Measurements from ENCODE around the gene PRKAB1.
A peak's percentile ranks its signal among the peaks of the same experiment; 100 is the strongest.
"Not testable (repeated sequence)": the region's sequence is repeated elsewhere in the genome, so short reads cannot be mapped to it uniquely, and the experiment has no call there.

The PRKAB1 gene

DNA sequence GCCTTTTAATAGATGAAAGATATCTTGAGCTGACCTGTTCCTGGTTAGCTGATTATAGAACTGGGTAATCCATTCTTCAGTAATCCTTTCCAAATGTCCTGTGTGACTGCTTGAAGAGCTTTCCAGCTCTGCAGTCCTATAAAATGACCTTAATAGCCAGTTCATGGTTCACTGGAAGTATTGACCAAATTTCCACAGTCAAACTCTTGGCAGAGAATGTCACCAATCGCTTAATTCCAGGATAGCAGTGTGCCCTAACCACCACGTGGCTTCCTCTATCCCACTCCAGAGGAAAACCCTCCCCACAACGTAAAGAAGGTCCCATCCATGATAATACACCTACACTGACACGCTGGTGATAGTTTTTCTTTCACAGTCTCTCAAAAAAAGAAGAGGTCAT, 17.4 kb downstream of the PRKAB1 start:
- DNase-seq: no peak

DNA sequence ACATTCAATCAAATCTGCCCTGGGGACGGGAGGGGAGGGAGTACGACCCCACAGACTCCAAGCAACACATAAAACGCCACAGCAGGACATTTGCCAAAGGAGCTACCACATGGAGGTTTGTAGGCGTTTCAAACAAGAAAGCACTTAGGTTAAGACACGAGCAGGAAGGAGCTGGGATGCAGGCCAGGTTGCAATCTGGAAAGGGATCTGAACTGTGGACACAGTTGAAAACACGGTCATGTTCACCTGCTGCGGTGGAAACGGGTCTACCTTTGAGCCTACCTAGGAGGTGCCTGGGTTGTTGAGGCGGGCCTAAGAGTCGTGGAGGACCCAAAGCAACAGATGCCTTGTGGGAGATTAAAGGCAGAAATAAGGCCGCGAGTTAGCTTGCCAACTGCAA, 18.4 kb downstream of the PRKAB1 start:
- DNase-seq: no peak

GRCh38 chr12:119686776-119687175, 18.8 kb downstream of the PRKAB1 start:
- no peak for DNase-seq

DNA sequence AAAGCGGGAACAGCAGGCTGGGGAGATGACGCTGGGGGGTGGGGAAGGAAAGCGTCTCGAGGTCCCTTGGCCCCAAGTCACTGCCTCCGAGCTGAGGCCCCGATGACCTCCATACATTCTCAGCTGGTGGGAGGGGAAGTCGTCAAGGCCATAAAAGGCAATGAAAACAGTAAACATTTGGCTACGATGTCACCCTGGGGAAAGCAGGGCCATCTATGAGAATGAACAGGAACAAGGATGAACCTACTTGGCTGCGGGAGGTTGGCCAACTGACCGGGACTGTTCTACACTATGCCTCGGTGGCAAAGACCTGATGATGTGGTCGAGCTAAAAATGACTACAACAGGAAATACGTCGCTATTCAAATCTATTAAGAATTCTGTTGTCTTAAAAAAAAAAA, 19.5 kb downstream of the PRKAB1 start:
- no peak for DNase-seq

- no peak for DNase-seq
Measured at GRCh38 chr12:119687879-119688278, 19.9 kb downstream of the PRKAB1 start.

- DNase-seq: no peak
Measured at GRCh38 chr12:119689935-119690500, 22.1 kb downstream of the PRKAB1 start.

- no peak for DNase-seq
Measured at GRCh38 chr12:119691202-119691810, 23.4 kb downstream of the PRKAB1 start.

- peak; percentile 75 for DNase-seq
Measured at GRCh38 chr12:119692410-119692809, 24.5 kb downstream of the PRKAB1 start.

DNA sequence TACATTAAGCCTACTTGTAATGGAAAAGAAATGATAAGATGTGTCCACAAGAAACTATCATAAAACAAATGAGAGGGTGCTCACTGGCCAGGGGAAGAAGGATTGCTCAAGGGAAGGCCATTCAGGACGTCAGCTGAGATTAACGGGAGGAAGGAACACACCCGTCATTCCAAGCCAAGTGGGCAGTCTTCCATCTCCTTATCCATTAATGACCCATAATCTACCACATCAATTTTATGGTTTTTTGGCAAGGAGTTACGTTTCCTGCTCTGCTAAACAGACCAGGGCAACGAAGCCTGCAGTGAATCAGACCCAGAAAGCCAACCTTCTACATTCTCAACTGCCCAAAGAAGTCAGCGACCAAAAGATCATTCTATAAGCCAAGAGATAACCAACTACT, 25.1 kb downstream of the PRKAB1 start:
- no peak for DNase-seq

GRCh38 chr12:119693511-119693910, 25.6 kb downstream of the PRKAB1 start:
- no peak for DNase-seq

DNA sequence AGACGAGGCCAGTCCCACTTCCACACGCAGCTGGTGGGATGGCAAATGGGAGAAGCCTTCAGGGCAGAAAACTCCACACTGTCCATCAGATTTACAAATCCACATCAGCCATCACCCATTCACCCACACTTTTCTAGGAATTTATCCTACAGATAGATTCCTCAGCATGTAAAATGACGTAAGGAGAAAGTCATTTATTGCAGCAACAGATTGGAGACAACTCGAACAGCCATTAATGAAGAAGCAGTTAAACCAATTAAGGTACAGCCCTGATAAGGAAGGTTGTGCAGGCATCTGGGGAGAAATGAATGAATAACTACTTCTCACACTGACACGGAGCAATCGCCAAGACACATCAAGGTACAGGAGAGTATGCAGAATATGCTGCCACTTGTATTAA, 26.2 kb downstream of the PRKAB1 start:
- no peak for DNase-seq

DNA sequence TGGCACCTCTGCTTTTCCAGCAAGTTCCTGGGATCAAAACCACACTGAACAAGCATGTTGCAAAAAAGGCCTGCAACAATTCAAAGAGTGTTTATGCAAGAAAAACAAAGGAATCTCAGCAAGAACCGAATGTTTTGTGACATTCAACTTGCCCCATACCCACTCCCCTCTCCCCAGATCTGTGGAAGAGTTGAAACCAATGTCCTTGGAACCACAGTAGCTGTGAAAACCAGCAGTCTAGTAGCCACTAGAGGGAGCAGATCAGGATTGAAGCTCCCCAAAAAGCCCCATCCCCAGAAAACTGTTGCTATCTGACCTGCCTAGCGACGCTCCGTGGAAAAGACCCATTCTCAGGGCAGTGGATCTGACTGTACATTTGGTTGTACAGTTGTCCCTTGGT, 27.1 kb downstream of the PRKAB1 start:
- no peak for DNase-seq

DNA sequence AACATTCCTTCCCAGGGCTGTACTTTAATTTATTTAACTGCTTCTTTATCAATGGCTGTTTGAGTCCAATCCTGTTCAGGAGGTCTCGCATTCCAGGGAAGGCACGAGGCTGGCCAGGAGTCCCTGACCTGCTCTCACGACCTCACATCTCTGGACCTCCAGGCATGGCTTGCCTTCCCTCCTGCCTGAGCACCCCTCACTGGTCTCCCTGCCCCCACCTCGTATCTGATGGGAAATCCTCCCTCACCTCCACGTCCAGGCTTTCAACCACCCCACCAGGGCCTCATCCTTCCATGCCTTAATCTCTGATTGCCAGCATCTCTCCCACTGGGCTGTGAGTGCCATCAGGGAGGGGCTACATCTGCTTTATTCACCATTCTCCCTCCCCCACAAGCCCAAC, 29.0 kb downstream of the PRKAB1 start:
- DNase-seq: no peak

- no peak for DNase-seq
Measured at GRCh38 chr12:119699199-119699760, 31.3 kb downstream of the PRKAB1 start.

GRCh38 chr12:119700078-119700477, 32.1 kb downstream of the PRKAB1 start:
- DNase-seq: no peak

- DNase-seq: no peak
Measured at GRCh38 chr12:119704065-119704747, 36.3 kb downstream of the PRKAB1 start.

DNA sequence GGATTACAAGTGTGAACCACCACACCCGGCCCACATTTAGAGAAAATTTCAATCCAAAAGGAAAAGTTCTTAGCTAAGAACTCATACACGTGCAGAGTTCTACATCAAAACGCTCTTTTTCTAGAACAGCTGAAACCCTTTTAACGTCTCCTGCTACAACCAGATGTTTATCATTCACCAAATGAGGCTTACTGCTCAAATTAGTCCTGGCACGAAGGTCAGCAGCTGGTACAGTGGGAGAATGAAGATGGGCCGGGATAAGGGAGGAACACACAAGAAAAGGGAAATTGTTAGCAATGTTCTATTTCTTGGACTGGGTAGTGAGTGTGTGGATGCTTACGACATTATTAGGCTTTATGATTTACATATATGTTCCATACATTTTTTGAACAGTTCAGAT, 37.2 kb downstream of the PRKAB1 start:
- no peak for DNase-seq

DNA sequence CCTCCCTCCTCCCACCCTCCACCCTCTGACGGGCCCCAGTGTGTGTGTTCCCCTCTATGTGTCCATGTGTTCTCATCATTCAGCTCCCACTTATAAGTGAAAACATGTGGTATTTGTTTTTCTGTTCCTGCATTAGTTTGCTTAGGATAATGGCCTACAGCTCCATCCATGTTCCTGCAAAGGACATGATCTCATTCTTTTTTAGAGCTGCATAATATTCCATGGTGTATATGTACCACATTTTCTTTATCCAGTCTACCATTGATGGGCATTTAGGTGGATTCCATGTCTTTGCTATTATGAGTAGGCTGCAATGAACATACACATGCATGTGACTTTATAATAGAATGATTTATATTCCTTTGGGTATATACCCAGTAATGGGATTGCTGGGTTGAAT, 38.5 kb downstream of the PRKAB1 start:
- not testable (repeated sequence) for DNase-seq

- DNase-seq: no peak
Measured at GRCh38 chr12:119710374-119710964, 42.5 kb downstream of the PRKAB1 start.

DNA sequence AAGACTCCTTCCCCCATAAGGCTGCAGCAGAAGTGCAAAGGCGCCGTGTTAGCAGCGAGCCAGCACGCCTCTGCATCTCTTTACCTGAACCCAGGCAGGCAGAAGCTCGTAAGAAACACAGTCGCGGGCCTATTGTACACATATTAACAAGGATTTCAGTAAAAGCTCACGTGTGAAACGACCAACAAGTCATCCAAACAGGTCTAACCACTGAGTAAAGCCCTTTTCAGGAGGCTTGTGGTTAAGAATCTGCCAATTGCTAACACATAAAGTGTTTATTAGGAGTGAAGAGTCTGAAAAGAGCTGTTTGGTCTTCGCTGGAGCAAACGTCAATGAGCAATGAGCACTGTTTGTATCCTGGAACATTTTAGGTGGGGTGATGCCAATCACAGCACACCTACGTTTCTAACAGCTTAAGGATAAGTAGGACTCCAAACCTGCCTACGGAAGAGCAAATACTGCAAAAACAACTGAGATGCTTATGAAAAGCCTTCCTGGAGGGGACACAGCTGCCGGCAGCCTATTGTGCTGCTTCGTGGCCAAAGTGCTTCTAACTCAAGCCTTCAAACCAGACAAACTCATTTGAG, 43.1 kb downstream of the PRKAB1 start:
- no peak for DNase-seq

GRCh38 chr12:119711693-119712092, 43.8 kb downstream of the PRKAB1 start:
- DNase-seq: no peak

- DNase-seq: no peak
Measured at GRCh38 chr12:119712721-119713120, 44.8 kb downstream of the PRKAB1 start.

GRCh38 chr12:119713551-119714031, 45.7 kb downstream of the PRKAB1 start:
- no peak for DNase-seq
